ENCODE measurements around the gene HLCS.

The HLCS gene

GRCh38 chr21:36807422-36807928 is 159.0 kb downstream of the HLCS start:
- no peak overlapping the region for H3K27ac ChIP-seq (ENCODE audit: extremely low read depth, low read depth, low read length)
- no peak overlapping the region for H3K4me3 ChIP-seq (ENCODE audit: low read depth, low read length)
- H3K9me3 ChIP-seq (ENCODE audit: control insufficient read depth, insufficient read depth, low read depth, low read length): no peaks in the 10 kb centered on the region
- CTCF ChIA-PET: interaction anchor here (0.8 to 1.1 kb wide), 2 partner anchors 19 to 48 kb away, joined by 3 read pairs; no protein-coding TSS in a partner anchor
- H3K36me3 ChIP-seq (ENCODE audit: control insufficient read depth in 2 of 2, insufficient read depth in 1 of 2, low read length in 2 of 2): no peaks in the 10 kb centered on the region
- TF ChIP-seq HOXC10 (CRISPR knock-in tag; IDR thresholded peaks at IDR 0.05): no peak
- TF ChIP-seq ZFHX2 (tag by site-specific recombination; conservative IDR thresholded peaks at IDR 0.05): 0 out of 2 replicates have a peak, but pooled peaks have one; percentile 9
- POLR2A ChIA-PET: interaction anchor here (0.6 to 0.7 kb wide), 2 partner anchors 77 to 432 kb away, joined by 3 read pairs; no protein-coding TSS in a partner anchor
- no peaks in the 10 kb centered on the region for H3K4me1 ChIP-seq (ENCODE audit: control insufficient read depth, insufficient read depth, low read length)

DNA sequence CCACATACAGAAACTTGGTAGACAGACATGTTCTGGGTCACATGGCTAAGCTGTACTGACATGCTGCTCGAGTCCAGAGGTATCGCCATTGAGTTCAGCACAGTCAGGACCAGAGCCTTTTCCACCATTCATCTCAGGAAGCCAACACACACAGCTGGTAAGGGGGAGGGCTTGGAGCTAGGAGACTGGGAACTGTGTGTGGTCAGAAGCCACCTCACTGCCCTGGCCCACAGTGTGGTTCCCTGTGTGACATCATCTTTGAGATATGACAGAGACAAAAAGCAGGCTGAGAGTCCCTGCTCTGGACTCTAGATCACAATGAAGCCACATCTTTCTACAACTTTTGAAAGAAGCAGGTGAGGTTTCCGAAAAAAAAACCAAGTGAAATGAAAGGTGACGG is 160.4 kb downstream of the HLCS start:
- Histone ChIP-seq H3K4me3 (ENCODE audit: low read depth, low read length) (no peak overlapping the region), H3K36me3 (ENCODE audit: control insufficient read depth in 2 of 2, insufficient read depth in 1 of 2, low read length in 2 of 2) (no peaks in the 10 kb centered on the region), H3K4me1 (ENCODE audit: control insufficient read depth, insufficient read depth, low read length) (no peaks in the 10 kb centered on the region), H3K27ac (ENCODE audit: extremely low read depth, low read depth, low read length) (no peak overlapping the region), H3K9me3 (ENCODE audit: control insufficient read depth, insufficient read depth, low read depth, low read length) (no peaks in the 10 kb centered on the region)
- TF ChIP-seq ZNF629 (tag by site-specific recombination; IDR thresholded peaks at IDR 0.05) (peak; percentile 48), HIC1 (tag by site-specific recombination; IDR thresholded peaks at IDR 0.05) (no peak), GLIS1 (tag by site-specific recombination; IDR thresholded peaks at IDR 0.05) (peak; percentile 44), ZNF600 (tag by site-specific recombination; IDR thresholded peaks at IDR 0.05) (peak; percentile 73), ZNF214 (tag by site-specific recombination; IDR thresholded peaks at IDR 0.05; ENCODE audit: borderline replicate concordance) (no peak)
- ChIA-PET CTCF (interaction anchor here (0.6 to 1.0 kb wide), 2 partner anchors 48 to 86 kb away, joined by 3 read pairs; no protein-coding TSS in a partner anchor), POLR2A (no interaction called here)

DNA sequence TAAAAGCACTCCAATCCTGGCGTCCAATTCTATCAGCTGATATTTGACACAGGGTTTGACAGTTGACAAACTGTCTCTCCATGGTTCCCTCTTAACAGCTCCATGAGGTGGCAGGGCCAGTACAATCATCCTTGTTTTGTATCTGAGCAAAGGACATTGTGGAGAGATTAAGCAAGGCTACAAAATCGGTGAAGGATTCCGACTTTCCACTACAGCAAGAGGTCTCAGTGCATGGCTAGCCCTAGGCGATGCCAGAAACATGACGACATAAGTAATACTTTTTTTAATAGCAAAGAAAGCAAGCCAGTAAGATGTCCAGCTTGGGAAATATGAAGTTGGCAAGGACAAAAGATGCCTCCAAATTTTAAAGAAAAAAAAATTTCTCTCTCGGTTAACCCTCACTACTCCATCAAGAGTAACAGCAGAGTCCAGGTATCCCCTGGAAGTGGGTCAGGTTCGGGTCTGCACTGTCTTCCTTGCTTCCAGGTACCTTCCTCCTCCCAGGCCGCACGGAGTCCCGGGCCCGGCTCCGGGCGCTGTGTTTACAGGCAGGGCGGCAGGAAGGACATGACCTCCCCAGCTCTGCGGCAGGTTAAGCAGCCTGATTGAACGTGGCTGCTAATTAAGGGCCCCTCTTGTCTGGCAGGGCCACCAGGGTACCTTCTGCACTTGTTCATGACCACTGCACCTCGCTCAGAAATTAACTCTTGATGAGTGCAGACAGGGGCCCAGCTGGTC is 161.4 kb downstream of the HLCS start:
- H3K9me3 ChIP-seq (ENCODE audit: control insufficient read depth, insufficient read depth, low read depth, low read length): no peaks in the 10 kb centered on the region
- CTCF ChIA-PET: no interaction called here
- no peak for TF ChIP-seq ZNF132 (tag by site-specific recombination; IDR thresholded peaks at IDR 0.05; ENCODE audit: borderline replicate concordance)
- no peak for TF ChIP-seq KLF8 (tag by site-specific recombination; IDR thresholded peaks at IDR 0.05)
- TF ChIP-seq ZNF670 (tag by site-specific recombination; IDR thresholded peaks at IDR 0.05; ENCODE audit: low read depth): no peak
- TF ChIP-seq BCL11A (tag by site-specific recombination; IDR thresholded peaks at IDR 0.05; ENCODE audit: low read depth): no peak
- no peak for TF ChIP-seq GFI1B (tag by site-specific recombination; IDR thresholded peaks at IDR 0.05)
- no peaks in the 10 kb centered on the region for H3K4me1 ChIP-seq (ENCODE audit: control insufficient read depth, insufficient read depth, low read length)
- no peaks in the 10 kb centered on the region for H3K36me3 ChIP-seq (ENCODE audit: control insufficient read depth in 2 of 2, insufficient read depth in 1 of 2, low read length in 2 of 2)
- no peak overlapping the region for H3K4me3 ChIP-seq (ENCODE audit: low read depth, low read length)
- no peak overlapping the region for H3K27ac ChIP-seq (ENCODE audit: extremely low read depth, low read depth, low read length)
- POLR2A ChIA-PET: no interaction called here

- H3K4me3 ChIP-seq (ENCODE audit: low read depth, low read length): no peak overlapping the region
- H3K27ac ChIP-seq (ENCODE audit: extremely low read depth, low read depth, low read length): no peak overlapping the region
- no peak for TF ChIP-seq ZNF292 (tag by site-specific recombination; IDR thresholded peaks at IDR 0.05; ENCODE audit: borderline replicate concordance, low read depth)
- TF ChIP-seq, protein P1, sequence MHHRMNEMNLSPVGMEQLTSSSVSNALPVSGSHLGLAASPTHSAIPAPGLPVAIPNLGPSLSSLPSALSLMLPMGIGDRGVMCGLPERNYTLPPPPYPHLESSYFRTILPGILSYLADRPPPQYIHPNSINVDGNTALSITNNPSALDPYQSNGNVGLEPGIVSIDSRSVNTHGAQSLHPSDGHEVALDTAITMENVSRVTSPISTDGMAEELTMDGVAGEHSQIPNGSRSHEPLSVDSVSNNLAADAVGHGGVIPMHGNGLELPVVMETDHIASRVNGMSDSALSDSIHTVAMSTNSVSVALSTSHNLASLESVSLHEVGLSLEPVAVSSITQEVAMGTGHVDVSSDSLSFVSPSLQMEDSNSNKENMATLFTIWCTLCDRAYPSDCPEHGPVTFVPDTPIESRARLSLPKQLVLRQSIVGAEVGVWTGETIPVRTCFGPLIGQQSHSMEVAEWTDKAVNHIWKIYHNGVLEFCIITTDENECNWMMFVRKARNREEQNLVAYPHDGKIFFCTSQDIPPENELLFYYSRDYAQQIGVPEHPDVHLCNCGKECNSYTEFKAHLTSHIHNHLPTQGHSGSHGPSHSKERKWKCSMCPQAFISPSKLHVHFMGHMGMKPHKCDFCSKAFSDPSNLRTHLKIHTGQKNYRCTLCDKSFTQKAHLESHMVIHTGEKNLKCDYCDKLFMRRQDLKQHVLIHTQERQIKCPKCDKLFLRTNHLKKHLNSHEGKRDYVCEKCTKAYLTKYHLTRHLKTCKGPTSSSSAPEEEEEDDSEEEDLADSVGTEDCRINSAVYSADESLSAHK (tag by site-specific recombination; IDR thresholded peaks at IDR 0.05): no peak
- TF ChIP-seq ZNF449 (tag by site-specific recombination; IDR thresholded peaks at IDR 0.05): no peak
- TF ChIP-seq PRDM1 (tag by site-specific recombination; IDR thresholded peaks at IDR 0.05): no peak
- no peaks in the 10 kb centered on the region for H3K4me1 ChIP-seq (ENCODE audit: control insufficient read depth, insufficient read depth, low read length)
- ChIA-PET CTCF (no interaction called here), POLR2A (no interaction called here)
- H3K36me3 ChIP-seq (ENCODE audit: control insufficient read depth in 2 of 2, insufficient read depth in 1 of 2, low read length in 2 of 2): no peaks in the 10 kb centered on the region
- H3K9me3 ChIP-seq (ENCODE audit: control insufficient read depth, insufficient read depth, low read depth, low read length): no peaks in the 10 kb centered on the region
Observed at GRCh38 chr21:36803816-36804439, 162.5 kb downstream of the HLCS start.
